GM19240 (cell line): Measurements from ENCODE around the gene CORO1C.

Source experiments
- DNase-seq: peaks from one replicate; pipeline ENCODE4 v3.0.0; 2011; ENCODE audit warnings: low spot score; ENCODE audit not compliant: insufficient read length

The CORO1C gene

DNA sequence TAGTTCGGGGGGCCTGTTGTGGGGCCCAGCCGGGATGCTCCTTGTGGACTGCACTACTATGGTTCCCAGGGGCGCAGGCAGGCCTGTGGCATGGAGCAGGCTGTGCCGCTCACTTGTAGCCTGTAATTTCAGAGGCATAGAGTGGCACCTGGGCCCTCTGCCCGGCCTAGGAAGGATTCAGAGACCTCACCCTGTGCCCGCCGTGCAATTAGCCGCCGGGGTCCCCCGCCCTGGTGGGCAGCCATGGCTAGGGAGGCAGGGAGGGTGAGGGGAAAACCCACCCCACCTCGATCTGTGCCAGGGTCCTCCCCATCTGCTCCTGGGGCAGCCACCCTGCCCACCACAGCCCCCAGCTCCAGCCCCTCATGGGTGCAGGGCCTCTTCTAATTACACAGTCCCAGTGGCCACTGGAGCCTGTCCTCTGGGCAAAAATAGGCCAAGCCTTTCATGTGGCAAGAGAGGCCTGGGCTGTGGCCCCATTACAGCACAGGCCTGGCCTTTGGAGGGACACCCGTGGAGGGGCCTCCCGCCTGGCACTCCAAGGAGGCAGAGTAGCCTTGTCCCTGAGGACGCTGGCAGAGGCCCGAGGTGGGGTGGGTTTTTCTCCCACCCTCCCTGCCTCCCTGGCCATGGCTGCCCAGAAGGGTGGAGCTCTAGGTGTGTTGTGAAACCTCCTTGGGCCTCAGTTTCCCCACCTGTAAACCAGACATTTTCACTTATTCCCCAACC, 128.2 kb downstream of the CORO1C start:
- DNase-seq: no peak

DNA sequence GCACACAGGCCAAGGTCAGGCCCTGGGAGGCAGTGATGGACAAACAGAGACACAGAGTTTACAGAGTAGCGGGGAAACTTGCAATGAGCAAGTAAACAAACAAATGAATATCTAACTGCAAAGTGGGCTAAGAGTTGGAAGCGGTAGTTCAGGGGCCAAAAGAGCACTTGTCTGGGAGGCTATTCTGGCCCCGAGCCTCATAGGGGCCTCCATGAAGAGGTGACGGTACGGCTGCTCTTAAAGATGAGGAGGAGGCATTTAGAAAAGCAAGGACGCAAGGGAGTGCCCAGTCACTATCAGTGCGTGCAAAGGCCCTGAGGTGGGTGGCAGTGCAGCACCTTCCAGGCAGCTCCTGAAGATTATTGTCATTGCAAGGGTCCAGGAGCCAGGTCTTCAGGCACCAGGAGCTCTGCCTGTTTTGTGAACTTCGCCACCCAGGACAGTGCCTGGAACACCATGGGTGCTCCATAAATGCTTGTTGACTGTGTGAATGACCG, 129.1 kb downstream of the CORO1C start:
- no peak for DNase-seq

DNA sequence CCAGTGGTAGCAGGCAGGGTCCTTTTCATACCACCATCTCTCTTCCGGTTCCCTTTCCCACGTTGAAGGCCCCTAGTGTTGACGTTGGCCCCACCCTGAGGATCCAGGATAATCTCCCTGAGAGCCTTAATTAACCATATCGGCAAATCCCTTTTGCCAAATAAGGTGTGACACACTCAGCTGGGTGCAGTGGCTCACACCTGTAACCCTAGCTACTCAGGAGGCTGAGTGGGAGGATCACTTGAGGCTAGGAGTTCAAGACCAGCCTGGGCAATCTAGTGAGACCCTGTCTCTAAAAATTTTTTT, 130.7 kb downstream of the CORO1C start:
- no peak for DNase-seq

DNA sequence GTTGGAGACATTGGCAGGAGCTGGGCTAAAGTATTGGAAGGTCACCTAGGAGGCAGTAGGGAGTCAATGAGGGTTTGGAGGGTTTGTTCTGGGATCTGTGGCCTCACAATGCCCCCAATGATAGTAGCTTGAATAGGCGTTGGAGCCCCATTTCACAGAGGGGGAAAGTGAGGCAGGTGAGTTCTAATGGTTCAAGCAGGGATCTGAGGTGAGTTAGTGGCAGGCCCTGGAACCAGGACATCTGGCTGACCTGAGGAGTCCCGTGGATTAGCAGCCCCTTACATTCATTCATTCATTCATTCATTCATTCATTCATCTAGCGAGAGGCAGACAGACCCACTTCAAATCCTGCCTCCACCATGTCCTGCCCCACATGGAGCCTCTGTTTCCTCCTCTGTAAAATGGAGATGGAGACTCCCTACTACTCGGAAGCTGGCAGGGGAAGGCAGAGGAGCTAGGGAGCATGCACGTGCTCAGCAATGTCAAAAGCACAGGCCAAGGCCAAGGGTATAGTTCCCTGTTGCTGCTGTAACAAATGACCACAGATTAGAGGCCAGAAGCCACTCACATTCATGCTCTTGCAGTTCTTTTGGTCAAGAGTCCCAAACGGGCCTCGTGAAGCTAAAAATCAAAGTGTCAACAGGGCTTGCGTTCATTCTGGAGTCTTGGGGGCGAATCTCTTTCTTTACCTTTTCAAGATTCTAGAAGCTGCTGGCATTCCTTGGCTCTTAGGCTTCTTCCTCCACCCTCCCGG, 131.2 kb downstream of the CORO1C start:
- DNase-seq: no peak

DNA sequence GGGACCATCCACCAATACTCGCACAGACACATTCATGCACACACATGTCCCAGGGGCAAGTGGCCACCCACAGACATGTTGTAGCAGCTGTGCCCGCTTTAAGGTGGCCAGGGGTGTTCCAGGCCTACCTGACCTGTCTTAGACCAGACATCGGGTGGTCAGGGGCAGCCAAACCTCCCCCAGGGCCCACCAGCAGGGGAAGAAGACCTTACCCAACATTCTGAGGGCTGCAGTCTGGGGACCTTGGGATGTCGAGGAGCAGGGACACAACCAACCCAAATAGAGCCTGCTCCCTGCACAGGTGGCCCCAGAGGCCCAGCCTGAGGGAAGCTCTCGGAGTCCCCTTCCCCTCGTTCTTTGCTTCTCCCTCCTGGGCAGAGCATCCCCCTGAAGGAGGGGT, 131.8 kb downstream of the CORO1C start:
- no peak for DNase-seq

DNA sequence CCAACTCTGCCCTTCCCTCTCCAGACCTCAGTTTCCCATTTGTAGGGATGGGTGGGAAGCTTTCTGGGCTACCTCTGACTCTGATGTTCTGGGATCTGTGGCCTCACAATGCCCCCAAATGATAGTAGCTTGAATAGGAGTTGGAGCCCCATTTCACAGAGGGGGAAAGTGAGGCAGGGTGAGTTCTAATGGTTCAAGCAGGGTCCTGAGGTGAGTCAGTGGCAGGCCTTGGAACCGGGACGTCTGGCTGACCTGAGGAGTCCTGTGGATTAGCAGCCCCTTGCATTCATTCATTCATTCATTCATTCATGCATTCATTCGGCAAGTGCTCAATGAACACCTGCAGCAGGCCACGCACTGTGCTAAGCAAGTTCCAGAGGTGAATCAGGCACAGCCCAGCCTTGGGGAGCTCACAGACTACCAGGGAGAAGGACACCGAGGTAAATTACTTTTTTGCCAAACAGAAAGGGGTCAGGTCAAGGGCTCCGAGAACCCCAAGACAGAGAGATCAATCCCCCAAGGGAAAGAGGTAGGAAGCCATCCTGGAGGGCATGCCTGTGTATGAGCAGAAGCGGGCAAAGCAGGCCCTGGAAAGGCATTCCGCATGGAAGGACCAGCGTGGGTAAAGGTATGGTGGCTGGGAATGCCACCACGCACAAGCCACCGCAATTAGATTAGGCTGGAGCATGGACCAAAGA, 132.6 kb downstream of the CORO1C start:
- no peak for DNase-seq

DNA sequence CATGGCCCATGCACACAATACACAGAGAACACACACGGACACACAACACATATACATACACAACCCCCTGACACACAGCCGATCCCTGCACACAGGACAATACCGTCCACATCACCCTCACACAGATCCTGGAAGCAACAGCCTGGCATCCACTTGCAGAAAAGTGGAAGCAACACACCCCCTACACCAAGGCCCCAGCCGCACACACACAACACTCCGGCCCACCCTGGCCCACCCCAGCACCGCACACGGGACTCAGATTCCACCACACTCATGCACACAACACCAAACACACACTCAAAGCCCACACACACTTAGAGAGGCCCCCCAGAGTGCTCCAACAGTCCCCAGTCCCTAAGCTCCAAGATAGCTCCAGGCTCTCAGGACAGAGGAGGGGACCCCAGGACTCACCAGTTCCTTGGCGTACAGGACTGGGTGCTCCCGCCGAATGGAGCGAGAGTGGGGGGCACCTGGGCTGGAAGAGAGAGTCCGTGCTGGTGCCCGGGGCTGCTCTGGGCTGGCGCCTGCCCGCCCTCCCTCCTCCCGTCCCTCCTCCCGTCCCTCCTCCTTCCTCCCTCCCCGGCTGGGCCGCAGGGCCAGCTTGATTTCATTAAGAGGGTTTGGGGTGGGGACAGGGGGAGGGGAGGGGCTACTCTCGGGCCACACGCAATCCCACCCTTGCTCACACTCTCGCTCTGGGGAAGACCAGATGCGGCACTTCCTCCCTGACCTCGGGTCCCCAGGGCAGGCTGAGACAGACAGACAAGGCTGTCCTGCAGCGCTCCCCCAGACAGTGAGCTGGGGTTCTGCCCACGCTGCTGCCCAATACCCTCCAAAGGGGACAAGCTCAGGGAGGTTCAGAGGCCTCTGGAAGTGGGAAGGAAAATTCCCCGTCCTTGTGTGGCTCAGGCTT, 133.5 kb downstream of the CORO1C start, which contains the start of gene TMEM119:
Gene TMEM119, minus strand, starts transcription at position 526 of the 913 bp plus-strand sequence. CDS start 5,701 bp downstream, outside the sequence.
- DNase-seq: no peak

DNA sequence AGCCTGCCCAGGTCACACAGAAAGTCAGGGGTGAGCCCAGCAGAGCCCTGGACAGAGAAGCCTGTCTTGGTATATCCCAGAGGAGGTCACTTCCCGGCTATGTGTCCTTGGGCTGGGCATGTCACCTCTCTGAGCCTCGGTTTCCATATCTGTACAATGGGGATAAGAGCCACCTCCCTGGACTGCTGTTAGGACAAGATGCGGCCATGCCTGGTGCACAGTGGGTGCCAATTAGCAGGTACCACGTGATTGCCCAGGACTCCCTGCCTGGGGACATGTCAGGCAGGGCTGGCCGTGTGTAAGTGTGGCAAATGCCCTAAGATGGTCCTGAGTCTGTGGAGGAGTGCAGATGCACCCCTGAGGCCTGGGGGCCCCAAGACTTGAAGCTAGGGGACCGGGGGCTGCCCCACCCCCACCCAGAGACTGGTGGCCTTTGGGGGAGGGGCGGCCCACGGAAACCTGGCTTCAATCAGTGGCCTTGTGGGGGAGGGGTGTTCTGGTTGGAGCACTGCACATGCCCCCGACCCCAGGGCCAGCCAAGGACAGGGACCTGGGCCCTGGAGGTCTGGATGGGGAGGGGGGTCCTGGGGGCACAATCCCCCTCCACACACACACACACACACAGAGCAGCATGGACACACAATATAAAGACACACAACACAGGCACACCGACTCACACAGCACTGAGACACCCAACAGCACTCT, 134.3 kb downstream of the CORO1C start:
- DNase-seq: no peak

DNA sequence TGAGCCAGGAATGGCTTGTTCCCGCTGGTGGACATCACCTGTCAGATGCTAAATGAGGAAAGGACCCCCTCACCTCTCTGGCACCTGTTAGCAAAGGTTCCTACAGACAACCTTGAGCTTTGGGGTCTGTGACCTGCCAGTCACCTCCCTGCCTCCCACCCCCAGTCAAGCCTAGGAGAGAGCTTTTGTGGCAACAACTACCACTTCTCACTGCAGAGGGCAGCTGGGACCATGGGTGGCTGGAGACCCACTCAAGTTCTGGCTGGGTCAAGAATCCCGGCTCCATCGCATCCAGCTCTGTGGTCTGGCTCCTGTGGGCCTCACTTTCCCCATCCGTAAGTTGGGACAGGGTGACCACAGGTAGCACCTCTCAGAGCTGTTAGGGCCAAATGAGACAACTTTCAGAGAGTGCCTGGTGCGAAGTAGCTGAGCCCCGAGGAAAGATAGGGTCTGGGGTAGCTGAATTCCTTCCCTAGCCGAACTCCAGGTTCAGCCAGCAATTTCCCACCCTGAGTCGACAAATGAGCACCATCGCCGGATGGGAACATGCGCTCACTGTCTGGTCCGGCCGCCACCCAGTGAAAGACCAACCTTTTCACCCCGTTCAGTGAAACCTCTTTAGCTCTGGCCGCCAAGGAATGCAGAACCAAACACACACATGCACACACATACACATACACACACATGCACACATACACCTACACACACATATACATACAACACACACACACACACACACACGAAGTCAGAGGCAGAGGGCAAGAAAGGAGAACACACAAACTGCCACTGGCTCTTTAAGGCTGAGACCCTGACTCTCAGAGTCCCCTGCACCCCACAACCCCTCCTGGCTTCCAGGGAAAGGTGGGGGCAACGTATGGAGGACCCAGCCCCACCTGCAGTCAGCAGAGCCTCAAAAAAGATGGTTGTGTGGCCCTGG, 135.3 kb downstream of the CORO1C start:
- DNase-seq: no peak
